SHP77 treated with DMSO at 0.1 percent for 48 hours (cell line): Measurements from ENCODE around the gene NEB.

Experiments used
- DNase-seq: peaks from one replicate; lab custom pipeline; 2025; lab: John Stamatoyannopoulos, UW

The NEB gene

DNA sequence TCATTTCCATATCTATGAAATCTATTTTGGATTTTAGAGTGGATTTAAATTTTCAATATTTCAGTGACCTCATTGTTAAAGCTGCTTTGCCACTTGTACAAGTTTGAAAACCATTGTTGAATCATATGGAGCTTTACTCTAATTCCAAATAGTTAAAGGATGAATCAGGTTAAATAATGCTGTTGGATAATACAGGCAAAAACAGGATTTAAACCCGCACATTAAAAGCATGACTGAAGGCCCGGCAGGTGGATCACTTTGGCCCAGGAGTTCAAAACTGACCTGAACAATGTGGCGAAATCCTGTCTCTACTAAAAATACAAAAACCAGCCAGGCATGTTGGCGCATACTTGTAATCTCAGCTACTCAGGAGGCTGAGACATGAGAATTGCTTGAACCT, 256.3 kb downstream of the NEB start:
- DNase-seq: no peak

DNA sequence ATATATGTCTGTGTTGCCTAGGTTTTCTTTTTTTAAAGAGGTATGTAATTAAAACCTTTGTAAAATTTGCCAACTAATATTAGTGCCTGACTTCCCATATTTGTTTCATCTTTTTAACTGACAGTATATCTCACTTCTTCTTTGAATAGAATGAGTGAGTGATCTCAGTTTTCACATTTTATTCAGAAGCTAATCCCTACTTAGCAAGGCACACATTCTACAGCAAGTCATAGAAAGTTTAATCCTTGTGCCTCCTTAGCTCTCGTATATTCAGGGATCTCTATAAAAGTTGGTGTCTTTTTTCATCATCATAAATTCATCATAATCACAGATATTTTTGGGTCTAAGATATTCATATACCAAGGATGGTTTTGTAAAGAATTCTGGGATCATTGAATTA, 258.0 kb downstream of the NEB start:
- no peak for DNase-seq

DNA sequence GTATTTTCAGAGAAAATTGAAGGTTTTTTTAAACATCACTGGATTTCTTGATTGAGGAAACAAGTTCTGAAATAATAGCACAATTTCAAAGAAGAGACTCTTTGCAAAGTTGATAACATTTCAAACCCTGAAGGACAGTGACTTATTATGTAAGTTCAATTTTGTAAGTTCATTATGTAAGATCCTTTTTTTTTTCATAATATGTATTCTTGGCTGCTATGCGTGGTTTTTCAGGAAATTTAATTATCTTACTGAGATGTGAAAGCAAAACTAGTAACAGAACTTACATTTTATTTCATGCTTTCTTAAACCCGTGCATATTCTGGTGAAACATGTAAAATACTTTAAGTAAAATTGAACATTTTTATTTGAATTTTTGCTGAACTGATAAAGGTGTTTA, 259.2 kb downstream of the NEB start:
- no peak for DNase-seq

DNA sequence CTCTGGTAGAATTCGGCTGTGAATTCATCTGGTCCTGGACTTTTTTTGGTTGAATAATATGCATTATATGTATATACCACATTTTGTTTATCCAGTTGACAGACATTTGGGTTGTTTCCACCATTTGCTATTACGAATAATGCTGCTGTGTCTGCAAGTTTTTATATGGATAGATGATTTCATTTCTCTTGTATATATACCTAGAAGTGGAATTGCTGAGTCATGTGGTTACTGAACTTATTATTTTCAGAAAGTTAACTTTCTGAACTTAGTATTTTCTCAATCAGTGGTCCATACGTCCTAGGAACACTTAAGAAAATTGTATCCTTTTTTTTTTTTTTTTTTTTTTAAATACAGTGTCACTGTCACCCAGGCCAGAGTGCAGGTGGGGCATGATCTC, 261.3 kb downstream of the NEB start:
- DNase-seq: no peak

DNA sequence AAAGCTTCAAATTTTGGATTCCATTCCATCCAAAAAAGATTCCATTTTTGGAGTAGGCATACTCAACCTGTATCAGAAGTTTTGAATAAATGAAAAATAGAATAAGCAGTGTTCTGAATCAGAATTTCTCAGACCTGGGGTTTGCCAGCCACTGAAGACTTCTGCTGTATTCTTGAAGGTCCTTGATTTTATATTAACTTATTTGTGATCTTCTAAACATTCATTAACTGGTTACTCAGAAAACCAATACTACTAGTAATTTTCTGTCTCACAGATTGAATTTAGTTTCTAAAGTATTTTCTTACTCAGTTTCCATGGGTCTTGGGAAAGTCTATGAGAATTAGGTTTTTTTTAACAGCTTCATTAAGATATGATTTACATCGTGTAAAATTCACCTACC, 263.7 kb downstream of the NEB start:
- no peak for DNase-seq

DNA sequence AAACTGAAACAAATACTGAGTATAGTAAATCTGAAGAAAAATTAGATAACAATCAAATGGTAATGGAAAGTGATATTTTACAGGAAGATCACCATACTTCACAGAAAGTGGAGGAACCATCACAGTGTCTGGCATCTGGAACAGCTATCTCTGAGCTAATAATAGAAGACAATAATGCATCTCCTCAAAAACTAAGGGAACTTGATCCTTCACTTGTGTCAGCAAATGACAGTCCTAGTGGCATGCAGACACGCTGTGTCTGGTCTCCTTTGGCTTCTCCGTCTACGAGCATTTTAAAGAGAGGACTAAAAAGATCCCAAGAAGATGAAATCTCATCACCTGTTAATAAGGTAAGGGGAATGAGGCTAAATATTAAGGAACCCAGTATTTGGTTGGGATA, 268.5 kb downstream of the NEB start:
- DNase-seq: no peak

DNA sequence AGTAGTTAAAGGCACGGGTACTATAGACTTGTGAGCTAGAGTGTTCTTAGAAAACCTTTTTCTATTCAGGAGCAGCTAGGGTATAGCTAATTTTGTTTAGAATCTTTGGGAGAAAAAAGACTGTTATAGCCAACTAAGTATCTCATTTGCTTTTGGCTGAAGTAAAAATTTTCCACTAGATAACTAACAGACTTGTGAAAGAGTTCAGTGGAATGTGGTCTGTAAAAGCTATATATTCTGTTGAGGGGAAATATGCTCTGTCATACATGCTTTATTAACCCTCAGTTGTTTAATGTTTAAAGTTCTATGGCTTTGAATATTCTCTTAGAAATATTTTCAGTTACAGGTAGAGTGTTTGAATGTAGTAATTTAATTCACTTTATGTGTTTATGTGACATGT, 274.9 kb downstream of the NEB start:
- DNase-seq: no peak

DNA sequence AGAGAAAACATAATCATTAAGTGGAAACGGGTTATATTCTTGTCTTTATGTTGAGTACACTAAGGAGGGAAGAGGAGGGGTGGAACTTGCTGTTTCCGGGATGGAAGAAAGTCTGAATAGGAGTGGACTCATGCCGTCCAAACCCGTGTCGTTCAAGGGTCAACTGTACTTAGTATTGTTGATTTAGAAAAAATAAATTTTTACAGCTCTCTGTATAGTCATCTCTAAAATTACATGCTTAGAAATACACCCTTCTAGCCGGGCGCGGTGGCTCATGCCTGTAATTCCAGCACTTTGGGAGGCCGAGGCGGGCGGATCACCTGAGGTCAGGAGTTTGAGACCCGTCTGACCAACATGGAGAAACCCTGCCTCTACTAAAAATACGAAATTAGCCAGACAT, 295.1 kb downstream of the NEB start:
- DNase-seq: no peak

DNA sequence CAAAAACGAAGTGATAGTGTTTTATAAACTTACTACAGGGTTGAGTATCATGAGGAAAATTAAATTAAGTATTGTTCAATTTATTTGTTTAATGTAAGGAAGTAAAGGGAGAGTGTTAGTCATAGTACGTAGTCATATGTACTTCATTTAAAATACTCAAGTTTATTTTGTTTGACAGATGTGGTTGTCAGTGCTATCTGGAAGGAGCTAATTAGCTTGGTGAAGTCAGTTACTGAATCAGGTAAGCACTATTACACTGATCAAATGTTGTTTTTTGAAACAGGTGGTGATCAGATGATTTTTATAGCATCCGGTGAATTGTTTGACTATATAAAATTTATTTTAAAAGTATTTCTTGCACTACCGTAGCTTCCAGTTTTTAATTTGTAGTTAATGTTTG, 295.8 kb downstream of the NEB start:
- DNase-seq: no peak

DNA sequence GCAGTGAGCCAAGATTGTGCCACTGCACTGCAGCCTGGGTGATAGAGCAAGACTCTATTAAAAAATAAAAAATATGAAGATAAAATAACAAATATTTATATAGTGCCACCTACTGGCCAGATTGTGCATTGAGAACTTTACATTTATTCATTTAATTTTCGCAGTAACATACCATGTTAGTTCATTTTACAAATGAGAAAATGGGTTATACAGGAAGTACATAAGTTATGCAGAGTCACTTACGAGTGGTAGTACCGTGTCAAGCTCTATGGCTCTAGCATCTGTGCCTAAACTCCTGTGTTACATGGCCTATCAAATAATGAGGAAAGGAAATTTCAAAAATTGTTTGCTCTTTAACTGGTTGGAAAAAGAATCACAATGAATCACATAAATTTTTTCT, 296.6 kb downstream of the NEB start:
- DNase-seq: no peak
